ENCODE data around the gene SCN2B. TPM values are rescaled to one million over a fixed set of nuclear protein-coding genes. Genes with fewer than 3 reads are reported as not detected.

SCN2B gene
- total and polyA plus RNA-seq, 2 of the 13 experiments (the other 11 are each of a cell fraction or from before 2014, with no cell fraction given) = 0.01 to 0.02 TPM

- no peak for TF ChIP-seq HNF1B (CRISPR knock-in tag; IDR thresholded peaks at IDR 0.05)
Measured at GRCh38 chr11:118152552-118153471, 23.6 kb downstream of the SCN2B start, which contains the start of gene SCN4B (continued).

DNA sequence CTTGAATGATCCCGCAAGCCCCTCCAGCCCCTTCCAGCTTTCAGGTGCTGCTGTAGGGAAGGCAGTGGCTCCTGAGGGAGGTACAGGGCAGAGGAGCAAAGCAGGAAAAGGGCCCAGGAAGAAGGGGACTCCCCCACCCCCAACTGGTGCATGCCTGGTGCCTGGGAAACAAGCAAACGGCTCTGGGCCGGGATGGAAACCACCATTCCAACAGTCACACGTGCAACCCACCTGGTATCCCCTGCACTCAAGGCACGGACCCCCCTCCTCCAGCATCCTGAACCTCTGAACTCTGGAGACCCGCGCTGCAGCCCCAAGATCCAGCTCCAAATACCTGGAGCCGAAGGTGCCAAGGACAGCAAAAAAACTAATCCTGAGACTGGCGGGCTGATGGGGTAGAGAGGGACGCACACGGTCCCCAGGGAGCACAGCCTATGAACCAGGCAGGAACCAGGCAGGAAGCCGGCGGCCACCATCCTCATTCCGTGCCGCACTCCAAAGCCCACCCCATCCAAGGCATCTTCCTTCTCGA is 24.4 kb downstream of the SCN2B start:
- Histone ChIP-seq H3K36me3 (replicated peaks in 1 of 2; ENCODE audit: control insufficient read depth in 1 of 2, insufficient read depth in 2 of 2, low read length in 2 of 2) (no peaks in the 10 kb centered on the region), H3K4me3 (replicated peaks in 1 of 3; ENCODE audit: insufficient read depth in 1 of 3, low read depth in 2 of 3, low read length in 3 of 3) (peak overlapping the region in 1 of 3 experiments; percentile 55; a peak in 1 of 6 replicates), H3K4me2 (ENCODE audit: low read depth, low read length) (peak overlapping the region; percentile 69; the same call in 1 of the 2 replicates), H2AFZ (ENCODE audit: low read length) (no peak overlapping the region), H3K27me3 (ENCODE audit: control insufficient read depth in 1 of 2, insufficient read depth in 2 of 2, low read length in 2 of 2) (peaks cover 22 to 86% of the 10 kb centered on the region in 2 experiments), H3K9ac (ENCODE audit: insufficient read depth, low read depth, low read length) (no peak overlapping the region), H3K4me1 (ENCODE audit: insufficient read depth, low read length) (peaks cover 28% of the 10 kb centered on the region), H3K79me2 (ENCODE audit: insufficient read depth, low read length) (no peaks in the 10 kb centered on the region), H4K20me1 (ENCODE audit: insufficient read depth, low read length) (no peaks in the 10 kb centered on the region), H3K9me3 (ENCODE audit: low read length) (no peaks in the 10 kb centered on the region), H3K27ac (ENCODE audit: extremely low read length, insufficient read depth, low read length) (no peak overlapping the region)
- 52% methylated on average over 8 of the region's 16 CpGs for WGBS (ENCODE audit: low lambda C conversion rate)
- ATAC-seq (no peak), FAIRE-seq (no peak), DNase-seq (ENCODE audit: low spot score) (no peak)
- no TSS peak for BruUV-seq (replicated peaks)
- in situ Hi-C loops (cut with HindIII; ENCODE audit: extremely low pct_ligation_motif_present, low pct_unique_long_range_greater_than_20kb) (no loop called here), intact Hi-C loops (cut with micrococcal nuclease; ENCODE audit: unreplicated experiment) (no loop called here)
- POLR2A ChIA-PET = no interaction called here
- CTCF ChIA-PET (ENCODE audit: low intra/inter-chr PET ratio, low total read pairs) = no interaction called here
- TF ChIP-seq ZNF136 (CRISPR knock-in tag; IDR thresholded peaks at IDR 0.05; ENCODE audit: low read depth) (no peak), ZNF674 (CRISPR knock-in tag; IDR thresholded peaks at IDR 0.05; ENCODE audit: low read depth) (no peak), FOSL2 (CRISPR knock-in tag; IDR thresholded peaks at IDR 0.05) (no peak), ZFYVE20 (CRISPR knock-in tag; IDR thresholded peaks at IDR 0.05; ENCODE audit: borderline replicate concordance, low read depth) (no peak), TRAFD1 (CRISPR knock-in tag; IDR thresholded peaks at IDR 0.05; ENCODE audit: borderline replicate concordance) (no peak), NKX3-1 (CRISPR knock-in tag; IDR thresholded peaks at IDR 0.05) (no peak), ZMYM2 (CRISPR knock-in tag; IDR thresholded peaks at IDR 0.05) (no peak), ATF5 (CRISPR knock-in tag; IDR thresholded peaks at IDR 0.05; ENCODE audit: low read depth) (no peak), RARA (CRISPR knock-in tag; IDR thresholded peaks at IDR 0.05) (no peak), ZKSCAN8 (CRISPR knock-in tag; IDR thresholded peaks at IDR 0.05; ENCODE audit: borderline replicate concordance) (no peak), SNAI1 (CRISPR knock-in tag; IDR thresholded peaks at IDR 0.05; ENCODE audit: borderline replicate concordance) (no peak), NFE2 (CRISPR knock-in tag; IDR thresholded peaks at IDR 0.05) (no peak)
- TF ChIP-seq, protein P1, sequence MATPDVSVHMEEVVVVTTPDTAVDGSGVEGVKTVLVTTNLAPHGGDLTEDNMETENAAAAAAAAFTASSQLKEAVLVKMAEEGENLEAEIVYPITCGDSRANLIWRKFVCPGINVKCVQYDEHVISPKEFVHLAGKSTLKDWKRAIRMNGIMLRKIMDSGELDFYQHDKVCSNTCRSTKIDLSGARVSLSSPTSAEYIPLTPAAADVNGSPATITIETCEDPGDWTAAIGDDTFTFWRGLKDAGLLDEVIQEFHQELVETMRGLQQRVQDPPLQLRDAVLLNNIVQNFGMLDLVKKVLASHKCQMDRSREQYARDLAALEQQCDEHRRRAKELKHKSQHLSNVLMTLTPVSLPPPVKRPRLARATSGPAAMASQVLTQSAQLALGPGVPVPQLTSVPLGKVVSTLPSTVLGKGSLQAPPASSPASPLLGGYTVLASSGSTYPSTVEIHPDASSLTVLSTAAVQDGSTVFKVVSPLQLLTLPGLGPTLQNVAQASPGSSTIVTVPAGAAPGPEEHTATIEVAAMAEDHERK (CRISPR knock-in tag; IDR thresholded peaks at IDR 0.05; ENCODE audit: low read depth) = no peak
